PC-9 (cell line): ENCODE data around the gene PALLD.

Experiments
- CTCF ChIP-seq: fragments of 200-600 bp; sonication (generic); conservative IDR thresholded peaks from 2 replicates; pipeline ENCODE4 v1.6.1; 2017; ENCODE audit warnings: mixed run types, antibody characterized with exemption, mild to moderate bottlenecking, moderate library complexity
- EZH2 ChIP-seq: fragments of 200-600 bp; sonication (generic); IDR thresholded peaks from 2 replicates; pipeline ENCODE4 v1.8.0; 2017; ENCODE audit warnings: antibody characterized with exemption, low read depth

DNA sequence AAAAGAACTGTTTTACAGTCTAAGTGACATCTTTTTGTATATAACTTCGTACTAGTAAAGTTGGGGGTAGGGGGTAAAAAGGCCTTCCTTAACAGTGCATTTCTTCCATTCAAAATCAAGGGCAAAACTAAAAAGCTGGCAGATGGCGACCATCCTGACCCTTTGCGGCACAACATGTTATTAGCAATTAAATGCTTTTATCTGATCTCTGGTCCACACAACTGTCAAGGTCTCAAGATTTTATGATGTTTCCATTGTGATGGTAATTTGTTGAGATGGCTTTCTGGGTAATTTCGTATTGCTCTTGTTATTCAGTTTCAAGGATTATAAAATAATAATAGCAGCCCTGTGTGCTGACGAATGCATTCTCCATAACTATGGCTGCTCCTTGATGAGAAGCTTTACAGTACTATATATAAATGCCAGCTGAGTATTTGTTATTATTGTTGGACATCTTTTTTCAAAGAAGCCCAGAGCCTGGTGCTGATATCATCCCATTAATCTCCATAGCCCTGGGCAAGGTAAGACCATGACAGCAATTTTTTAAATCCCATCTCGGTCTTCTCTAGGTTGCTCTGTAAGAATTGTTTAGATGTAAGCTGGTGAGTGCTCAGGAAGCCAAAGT lies 423.7 kb downstream of the PALLD start:
- no peak for TF ChIP-seq CTCF
- TF ChIP-seq EZH2, result no peak
